HG03064 (cell line): ENCODE results near the gene NUDT3.

Experiments used
- ATAC-seq: cut with Tn5 transposase; IDR thresholded peaks from one replicate; pipeline ENCODE4 v1.9.1; 2021; ENCODE audit warnings: low read depth; ENCODE audit not compliant: unreplicated experiment

Gene NUDT3

DNA sequence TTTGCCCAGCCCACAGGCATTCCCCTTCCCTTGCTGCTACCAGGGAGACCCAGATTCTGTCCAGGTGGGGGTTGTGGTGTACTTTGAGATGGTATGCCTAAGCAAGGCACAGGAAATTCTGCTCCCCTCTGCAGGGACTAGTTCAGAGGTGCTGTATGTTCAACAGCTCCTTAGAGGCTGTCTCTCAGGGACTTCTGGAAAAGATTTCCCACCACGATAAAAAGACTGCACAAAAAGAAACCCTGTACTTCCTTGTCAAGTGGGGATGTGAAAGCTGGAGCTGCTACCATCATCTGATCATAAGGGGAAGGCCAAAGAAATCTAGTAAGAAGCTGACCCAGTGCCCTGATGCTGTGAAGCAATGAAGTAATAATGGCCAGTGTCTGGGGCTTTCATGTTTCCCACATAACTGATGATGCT, 92.1 kb downstream of the NUDT3 start:
- ATAC-seq, result no peak

DNA sequence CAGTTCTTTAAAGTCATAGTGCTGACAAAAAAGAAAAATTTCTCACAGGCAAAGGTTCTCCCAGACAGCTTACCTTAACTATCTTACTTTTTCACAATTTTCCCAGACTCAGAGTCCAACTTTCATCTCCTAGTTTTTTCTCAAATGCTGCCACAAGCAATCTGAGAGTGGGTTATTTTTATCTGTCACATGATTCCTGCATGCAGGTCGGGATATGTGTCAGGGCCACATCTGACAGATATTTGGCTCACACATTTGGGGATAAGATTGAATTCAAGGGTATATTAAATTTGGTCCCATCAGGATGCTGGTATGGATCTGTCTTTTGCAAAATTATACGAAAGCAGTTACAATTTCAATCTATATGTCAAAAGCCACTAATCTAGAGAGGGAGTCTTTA, 93.5 kb downstream of the NUDT3 start:
- no peak for ATAC-seq

DNA sequence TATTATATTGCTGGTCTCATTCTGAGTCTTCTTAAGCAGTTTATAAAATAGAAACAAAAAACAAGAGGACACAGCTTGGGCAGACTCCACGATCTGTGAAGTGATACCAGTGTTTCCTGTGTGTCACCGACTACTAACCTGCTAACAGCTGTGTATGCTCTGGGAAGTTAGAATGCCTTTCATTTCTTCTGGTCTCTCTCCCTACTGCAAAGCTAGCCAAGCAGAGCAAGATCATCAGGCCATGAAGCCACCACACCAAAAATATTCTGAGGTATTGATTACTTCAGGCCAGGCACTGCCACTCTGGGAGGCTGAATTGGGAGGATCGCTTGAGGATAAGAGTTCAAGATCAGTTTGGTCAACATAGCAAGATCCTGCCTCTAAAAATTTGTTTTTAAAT, 96.7 kb downstream of the NUDT3 start:
- ATAC-seq, result peak; percentile 86

DNA sequence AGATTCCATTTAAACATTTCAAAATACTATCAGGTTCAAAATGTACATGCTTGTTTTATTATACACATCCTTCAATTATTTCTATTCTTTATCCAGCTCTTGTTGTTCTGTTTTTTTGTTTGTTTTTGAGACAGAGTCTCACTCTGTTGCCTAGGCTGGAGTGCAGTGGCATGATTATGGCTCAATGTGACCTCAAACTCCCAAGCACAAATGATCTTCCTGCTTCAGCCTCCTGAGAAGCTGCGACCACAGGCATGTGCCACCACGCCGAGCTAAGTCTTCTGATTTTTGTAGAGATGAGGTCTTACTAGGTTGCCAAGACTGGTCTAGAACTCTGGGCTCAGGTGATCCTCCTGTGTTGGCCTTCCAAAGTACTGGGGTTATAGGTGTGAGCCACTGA, 99.5 kb downstream of the NUDT3 start:
- ATAC-seq, result no peak

DNA sequence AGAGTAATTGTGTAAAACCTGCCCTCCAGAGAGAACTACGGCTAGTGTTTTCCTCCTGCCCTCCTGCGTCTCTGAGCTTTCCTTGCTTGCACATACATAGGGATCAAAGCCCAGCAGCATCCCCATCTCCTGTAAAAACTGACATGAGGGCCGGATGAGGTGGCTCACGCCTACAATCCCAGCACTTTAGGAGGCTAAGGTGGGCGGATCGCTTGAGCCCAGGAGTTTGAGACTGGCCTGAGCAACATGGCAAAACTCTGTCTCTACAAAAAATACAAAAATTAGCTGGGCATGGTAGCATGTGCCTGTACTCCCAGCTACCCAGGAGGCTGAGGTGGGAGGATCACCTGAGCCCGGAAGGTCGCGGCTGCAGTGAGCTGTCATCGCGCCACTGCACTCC, 103.3 kb downstream of the NUDT3 start:
- ATAC-seq, result no peak

DNA sequence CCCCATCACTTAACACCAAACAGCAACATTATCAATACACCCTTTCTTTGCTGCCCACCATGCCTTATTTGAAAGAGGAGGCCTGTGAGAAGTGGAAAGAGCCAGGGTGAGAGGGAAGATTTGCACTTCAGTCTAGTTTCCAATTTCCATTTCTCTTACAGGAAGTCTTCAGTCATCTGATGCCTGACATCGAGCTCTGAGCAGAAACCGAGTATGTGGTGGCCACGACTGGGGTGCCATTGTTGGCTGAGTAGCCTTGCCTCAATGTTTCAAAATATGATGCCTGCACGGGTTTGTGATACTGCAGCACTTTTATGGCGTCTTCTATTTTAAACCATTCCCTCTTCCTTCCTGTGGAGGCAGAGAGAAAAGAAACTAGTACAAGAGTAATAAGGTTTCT, 103.9 kb downstream of the NUDT3 start:
- no peak for ATAC-seq

DNA sequence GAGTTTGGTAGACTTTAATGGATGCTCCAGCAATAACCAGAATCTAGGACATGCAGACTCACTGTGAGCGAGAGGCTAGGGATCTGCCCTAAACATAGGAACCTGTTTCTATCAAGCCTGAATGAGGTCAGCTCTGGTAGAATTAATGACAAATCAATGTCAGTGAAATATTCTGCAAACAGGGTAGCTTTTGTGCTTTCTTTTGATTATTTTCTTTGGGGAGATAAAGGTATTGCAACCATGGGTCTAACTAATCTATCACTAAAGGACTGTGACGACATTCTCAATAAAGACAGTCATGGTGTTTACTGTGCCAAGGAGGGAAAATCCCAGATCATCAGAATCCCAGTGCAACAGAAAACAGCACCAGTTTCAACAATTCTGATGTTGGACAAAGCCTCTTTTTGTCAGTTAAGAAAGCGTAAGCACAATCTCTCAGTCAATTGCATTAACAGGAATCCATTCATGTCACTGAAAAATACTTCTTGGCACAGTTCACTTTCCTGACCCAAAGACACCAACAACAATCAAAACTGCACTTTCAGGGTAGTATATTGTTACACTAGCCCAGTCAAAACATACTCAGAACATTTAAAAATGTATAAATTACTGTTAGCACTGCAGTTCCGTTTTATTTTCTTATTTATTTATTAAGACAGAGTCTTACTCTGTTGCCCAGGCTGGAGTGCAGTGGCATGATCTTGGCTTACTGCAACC, 106.9 kb downstream of the NUDT3 start:
- no peak for ATAC-seq

DNA sequence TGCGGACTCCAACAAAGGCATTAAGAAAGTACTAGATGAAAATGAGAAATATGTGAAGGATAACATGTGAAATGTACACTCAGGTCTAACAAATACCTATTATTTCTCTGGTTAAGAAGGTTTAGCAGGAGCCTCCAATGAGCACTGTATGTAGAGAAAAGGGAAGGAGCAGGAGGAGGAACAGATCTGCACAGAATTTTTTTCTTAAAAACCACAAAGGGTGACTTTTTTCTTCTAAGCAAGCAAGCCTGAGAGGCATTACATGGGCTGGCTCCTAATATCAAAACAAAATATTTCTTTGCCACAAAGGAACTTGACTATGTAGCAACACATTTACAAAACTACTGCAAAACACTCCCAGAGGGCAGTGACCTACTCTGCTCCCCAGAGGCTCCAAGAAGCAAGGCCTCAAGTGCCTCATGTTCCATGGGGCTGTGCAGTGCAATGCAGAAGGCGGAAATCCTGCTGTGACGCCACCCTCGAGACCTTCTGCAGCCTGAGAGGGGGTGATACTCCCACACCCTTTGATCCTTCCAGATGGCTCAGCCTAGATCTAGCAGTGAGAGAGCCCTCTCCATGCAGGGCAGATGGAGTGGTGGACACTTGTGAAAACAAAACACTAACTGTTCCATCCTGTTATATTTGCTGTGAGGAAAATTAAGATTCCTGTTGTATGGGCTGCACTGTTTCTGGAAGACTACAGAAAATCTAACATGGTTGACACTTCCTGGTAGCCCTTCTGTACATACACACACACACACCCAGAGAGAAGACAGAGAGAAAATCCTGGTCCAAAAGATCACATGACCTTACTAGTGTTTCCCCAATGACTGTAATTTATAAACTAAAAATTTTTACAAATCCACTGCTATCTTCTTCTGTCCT, 107.7 kb downstream of the NUDT3 start:
- no peak for ATAC-seq

DNA sequence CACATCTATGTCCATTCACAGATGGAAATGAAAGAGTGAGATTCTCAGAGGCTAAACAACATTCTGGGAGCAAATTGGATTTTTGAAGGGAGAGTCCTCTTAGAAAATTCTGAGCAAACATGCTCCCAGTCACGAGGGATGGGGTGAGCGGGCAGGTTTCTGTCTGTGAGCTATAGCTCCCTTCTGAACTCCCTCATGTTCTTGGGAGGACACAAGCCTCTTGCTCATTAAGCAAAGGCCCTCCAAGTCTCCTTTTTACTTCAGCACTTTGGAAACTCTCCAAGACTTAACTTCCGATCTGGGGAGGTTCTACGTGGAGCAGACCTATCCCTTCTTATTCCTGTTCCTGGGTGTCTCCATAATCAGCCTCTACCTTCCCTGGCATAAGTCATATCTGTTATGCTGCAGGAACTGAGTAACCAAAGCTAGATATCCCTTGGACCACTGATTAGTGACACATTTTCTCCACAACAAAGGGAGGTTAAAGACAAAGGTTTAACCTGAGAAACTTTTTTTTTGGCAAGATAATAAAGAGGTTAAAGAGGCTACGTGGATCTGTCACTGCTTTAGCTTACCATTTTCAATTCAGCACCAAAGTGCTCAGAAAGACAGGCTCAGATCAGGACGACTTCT, 110.7 kb downstream of the NUDT3 start:
- ATAC-seq, result no peak

DNA sequence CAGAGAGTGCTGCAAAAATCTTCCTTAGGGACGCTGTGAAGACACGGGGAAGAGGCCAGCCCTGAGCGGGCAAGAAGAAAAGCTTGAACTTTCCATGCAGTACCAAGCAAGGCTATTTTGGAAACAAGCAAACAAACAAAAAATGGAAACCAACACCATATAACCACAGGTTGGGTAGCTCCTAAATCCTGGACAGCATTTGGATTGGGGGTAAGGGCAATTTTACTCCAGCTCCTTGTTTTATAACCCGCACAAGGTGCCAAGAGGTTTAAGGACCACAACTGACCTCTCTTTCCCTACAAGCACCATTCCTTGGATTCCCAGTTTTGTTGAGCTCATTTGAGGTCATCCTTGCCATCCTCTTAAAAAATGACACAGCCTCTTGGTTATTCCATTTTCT, 112.3 kb downstream of the NUDT3 start:
- ATAC-seq, result no peak

DNA sequence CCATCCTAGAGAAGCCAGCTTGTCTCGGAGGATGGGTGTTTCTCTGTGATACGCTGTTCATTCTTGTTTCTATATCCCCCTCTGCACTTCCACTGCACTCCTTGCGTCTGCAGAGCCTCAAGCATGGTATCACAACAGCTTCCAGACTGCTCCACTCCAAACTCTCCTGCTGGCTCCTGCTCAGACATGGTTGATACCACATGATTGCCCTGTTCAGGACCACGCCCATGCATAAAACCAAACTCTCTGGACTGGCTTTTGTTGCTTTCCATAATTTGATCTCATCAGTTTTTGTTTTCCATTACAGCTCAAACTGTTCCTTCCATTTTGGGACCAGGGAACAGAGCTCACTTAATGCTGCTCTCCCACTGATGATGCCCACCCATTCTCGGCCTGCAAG, 113.6 kb downstream of the NUDT3 start:
- ATAC-seq, result no peak

DNA sequence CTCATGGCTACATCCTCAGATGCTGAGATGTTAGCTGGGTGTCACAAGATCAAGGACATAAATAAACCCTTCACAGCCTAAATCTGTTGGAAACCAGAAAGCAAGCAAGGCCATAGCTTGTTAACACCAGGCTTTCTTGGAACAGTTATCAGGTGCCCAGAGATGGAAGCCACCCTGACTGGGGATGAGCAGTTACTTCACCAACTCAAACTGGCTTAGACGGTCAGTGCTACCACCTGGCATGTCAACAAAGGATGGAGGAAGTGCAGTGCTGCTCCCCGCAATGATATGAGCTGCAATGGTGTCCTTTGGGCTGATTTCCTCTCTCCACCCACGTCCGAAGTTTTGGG, 114.7 kb downstream of the NUDT3 start:
- ATAC-seq, result no peak

DNA sequence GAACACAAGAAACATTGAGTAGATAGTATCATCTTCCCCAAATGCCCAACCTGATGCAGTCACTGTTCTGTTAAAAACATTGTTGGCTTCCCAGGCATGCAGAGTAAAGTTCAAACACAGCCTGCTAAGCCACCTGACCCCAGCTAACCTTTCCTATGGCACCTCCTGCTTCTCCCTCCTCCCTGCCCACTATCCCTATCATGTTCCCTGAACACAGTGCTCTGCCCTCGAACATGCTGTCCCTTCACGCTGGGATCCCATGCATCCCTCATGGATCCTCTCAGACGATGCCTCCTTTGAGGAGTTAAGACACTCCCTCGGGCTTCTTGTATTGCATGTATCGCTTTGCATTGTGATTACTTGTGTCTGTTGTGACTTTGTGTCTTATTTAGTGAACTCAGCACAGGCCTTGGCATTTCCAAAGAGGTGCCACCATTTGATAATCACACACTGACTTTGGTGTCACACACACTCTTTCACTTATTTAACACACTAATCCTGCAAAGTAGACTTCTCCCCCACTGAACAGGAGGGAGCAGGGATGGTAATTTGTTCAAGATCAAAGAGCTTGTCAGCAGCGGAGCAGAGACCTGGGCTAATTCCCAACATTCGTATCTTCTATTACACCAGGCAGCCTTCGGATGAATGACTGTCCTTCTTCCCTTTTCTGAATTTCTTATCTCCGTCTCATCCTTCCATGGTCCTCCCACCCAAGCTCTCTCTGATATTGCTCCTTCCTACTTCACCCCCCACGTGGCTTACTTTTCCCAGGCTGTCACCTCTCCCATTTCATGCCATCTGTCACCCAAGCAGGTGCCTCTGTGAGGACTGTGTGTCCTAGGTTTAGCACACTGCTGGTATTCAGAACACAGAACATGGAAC, 115.3 kb downstream of the NUDT3 start:
- no peak for ATAC-seq

DNA sequence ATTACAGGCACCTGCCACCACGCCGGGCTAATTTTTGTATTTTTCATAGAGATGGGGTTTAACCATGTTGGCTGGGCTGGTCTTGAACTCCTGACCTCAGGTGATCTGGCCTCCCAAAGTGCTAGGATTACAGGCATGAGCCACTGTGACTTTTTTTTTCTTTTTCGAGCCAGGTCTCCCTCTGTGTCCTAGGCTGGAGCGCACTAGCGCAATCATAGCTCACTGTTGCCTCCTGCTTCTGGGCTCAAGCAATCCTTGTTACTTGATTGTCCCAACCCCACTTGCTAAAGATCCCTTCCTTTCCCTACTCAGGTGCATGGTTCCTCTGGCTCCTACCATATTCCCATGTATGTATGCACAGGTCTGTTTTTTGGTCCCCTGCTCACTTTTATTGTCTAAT, 116.3 kb downstream of the NUDT3 start:
- no peak for ATAC-seq

DNA sequence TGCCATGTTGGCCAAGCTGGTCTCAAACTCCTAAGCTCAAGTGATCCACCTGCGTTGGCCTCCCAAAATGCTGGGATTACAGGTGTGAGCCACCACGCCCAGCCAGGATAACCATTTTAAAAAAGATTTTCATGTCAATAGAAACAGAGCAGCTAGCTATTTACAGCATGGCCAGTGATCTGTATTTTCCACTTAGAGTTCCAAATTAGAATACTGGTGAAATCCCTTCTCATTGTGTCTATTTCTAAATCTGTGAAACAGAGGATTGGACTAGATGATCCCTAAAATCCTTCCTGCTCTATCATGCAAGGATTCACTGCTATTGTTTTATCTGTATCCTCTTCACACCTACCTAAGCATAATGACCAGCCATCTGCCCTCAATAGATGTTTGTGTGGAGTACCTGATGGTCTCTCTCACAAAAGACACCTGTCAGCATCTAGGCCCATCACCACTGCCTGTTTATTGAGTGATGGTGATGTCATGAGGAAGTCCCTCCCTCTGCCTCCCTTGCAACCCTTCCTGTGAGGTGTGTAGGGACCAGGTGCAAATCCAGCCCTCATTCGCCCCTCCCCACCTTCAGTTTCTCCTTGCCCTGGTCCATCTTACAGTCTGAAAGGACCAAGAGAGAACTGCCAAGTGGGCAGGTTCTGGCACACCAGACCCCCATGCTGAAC, 117.2 kb downstream of the NUDT3 start:
- no peak for ATAC-seq

DNA sequence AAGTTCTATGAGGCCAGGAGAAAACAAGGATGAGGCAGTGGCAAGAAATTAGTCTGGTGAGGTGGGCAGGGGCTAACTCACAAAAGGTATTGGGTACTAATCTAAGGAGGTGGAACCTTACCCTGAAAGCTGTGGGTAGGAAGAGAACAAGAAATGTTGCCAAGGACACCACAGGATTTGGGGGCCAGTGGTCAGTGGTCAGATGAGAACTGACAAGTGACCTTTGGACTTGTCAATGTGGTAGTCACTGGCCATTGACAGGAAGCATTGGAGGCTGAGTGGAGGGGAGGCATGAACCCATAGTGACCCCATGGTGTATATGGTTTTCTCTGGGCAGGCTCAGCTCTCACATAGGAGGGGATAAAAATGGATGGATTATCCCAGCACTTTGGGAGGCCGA, 118.3 kb downstream of the NUDT3 start:
- no peak for ATAC-seq

DNA sequence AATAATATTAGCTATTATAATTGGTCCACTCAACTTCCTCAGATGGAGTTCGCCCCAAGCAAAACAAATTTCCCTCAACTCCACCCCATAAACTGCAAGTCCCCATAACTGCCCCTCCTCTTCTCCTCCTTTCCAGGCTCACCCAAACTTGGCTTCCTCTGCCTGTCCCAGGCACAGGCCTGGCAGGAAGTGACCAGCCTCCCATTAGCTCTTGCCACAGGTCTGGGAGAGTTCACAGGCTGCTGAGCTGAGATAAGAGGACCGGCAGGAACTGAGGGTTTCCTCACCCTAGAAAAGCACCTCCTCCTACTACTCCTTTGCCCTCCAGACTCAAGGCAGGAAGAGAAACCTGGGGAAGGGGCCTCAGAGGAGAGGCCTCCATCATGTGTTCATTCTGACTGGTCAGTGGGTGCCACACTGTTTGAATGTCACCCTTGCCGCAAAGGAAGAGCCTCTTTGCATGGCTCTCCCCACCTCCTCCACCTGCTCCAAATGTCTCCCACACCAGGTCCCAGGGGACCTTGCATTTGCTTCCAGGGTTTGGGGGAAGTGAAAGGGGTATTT, 119.1 kb downstream of the NUDT3 start:
- ATAC-seq, result no peak

DNA sequence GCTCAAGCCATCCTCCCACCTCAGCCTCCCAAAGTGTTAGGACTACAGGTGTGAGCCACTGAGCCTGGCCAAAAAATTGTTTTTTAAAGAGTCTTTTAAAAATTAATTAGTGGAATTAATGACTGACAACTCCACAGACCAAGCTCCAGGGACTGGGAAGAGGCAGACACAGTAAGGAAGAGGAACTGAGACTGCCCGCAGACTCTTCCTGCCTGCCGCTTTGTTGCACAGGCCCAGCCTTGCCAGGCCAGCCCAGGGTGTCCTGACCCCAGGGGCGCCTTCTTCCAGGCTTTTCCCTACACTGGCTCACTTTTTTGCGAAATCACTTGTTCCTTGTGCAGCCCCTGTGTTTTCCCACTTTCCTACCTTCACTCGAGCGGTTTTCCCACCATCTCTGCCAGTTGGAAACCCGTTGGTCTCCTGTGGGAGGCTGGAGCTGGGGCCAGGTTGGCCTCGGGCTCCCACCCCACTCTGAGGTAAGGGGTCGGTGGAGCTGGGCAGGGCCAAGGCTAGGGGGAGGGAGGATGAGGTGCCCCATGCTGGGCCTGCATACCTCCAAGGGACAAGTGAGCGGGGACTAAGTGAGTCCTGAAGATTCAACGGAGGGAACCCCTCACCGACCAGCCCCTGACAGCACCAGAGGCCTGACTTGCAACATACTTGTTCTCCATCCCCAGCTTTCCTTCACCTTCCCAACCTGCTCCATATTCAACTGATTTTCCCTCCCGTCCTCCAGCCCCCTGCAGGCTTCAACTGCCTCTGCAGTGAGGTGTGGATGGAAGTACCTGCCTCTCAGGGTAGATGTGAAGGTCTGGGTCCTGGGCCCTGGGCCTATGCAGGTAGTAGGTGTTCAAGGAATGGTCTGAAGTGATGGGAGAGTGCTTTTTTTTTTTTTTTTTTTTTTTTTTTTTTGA, 120.2 kb downstream of the NUDT3 start:
- ATAC-seq, result no peak
